OCI-LY7 (cell line): ENCODE measurements around the gene CNTNAP4.

Source experiments
- CTCF ChIP-seq: fragments of 200-600 bp; sonication (generic); conservative IDR thresholded peaks from 2 replicates; pipeline ENCODE4 v1.5.1; 2014; ENCODE audit warnings: mild to moderate bottlenecking, antibody characterized with exemption, low read length, moderate library complexity, mixed read lengths
- EZH2phosphoT487 ChIP-seq: fragments of 200-600 bp; sonication (generic); IDR thresholded peaks from 2 replicates; pipeline ENCODE4 v1.6.1; 2018; ENCODE audit warnings: low read depth, borderline replicate concordance, mild to moderate bottlenecking, mixed run types, antibody characterized with exemption, low read length, moderate library complexity, mixed read lengths

- TF ChIP-seq CTCF (no peak), EZH2phosphoT487 (no peak)
Observed at GRCh38 chr16:76583945-76584344, 306.7 kb downstream of the CNTNAP4 start.
